CD4-positive, CD25-positive, alpha-beta regulatory T cell (primary cell): ENCODE measurements around the gene NGB. TPM values are rescaled to one million over a fixed set of nuclear protein-coding genes. Genes with fewer than 3 reads are reported as not detected.

Experiments used
- ATAC-seq, 2 donors: fragments of 150-1000 bp; cut with Tn5 transposase; one replicate each; pipeline ENCODE4 v1.10.0; 2021; ENCODE audit warnings: low read depth in 2 of 2, moderate number of reproducible peaks in 2 of 2, moderate library complexity in 1 of 2
- DNase-seq, 3 donors: peaks; one replicate each; pipeline versions ENCODE4 v3.0.0 to v3.0.0-alpha.2; 2012 to 2022; ENCODE audit warnings: mixed read lengths in 1 of 3
- H3K27ac ChIP-seq: one replicate; pipeline ENCODE4 v1.7.0; 2013; ENCODE audit warnings: mild to moderate bottlenecking, low read length; ENCODE audit not compliant: insufficient read depth, poor library complexity, severe bottlenecking
- H3K27me3 ChIP-seq: one replicate; pipeline ENCODE4 v1.7.0; 2013; ENCODE audit warnings: low read length; ENCODE audit not compliant: control insufficient read depth, insufficient read depth
- H3K36me3 ChIP-seq: one replicate; pipeline ENCODE4 v1.7.0; 2013; ENCODE audit warnings: mild to moderate bottlenecking, low read length, moderate library complexity; ENCODE audit not compliant: control insufficient read depth, insufficient read depth
- H3K4me1 ChIP-seq: 2 replicates; pipeline ENCODE4 v1.7.0; 2013; ENCODE audit warnings: mild to moderate bottlenecking, low read length; ENCODE audit not compliant: insufficient read depth, control insufficient read depth, poor library complexity, severe bottlenecking
- H3K4me3 ChIP-seq: one replicate; pipeline ENCODE4 v1.7.0; 2013; ENCODE audit warnings: low read depth, mild to moderate bottlenecking, low read length, moderate library complexity
- H3K9me3 ChIP-seq, 2 experiments: 1 replicate in 1 of 2; 2 replicates in 1 of 2; pipeline ENCODE4 v1.7.0; 2013; ENCODE audit warnings: low read length in 2 of 2, mild to moderate bottlenecking in 1 of 2, moderate library complexity in 1 of 2; ENCODE audit not compliant: control insufficient read depth in 2 of 2
- H3K27ac Mint-ChIP-seq, 3 donors: one replicate each; pipeline ENCODE4 v1.8.0; 2020 to 2022; ENCODE audit warnings: mild to moderate bottlenecking in 3 of 3, mixed read lengths in 3 of 3, moderate library complexity in 2 of 3
- H3K27me3 Mint-ChIP-seq: one replicate; pipeline ENCODE4 v1.8.0; 2022; ENCODE audit warnings: mild to moderate bottlenecking, mixed read lengths
- H3K36me3 Mint-ChIP-seq: one replicate; pipeline ENCODE4 v1.8.0; 2020; ENCODE audit warnings: mixed read lengths
- H3K4me1 Mint-ChIP-seq, 4 donors: one replicate each; pipeline ENCODE4 v1.8.0; 2020 to 2022; ENCODE audit warnings: mixed read lengths in 4 of 4, mild to moderate bottlenecking in 1 of 4
- H3K4me3 Mint-ChIP-seq, 4 donors: one replicate each; pipeline ENCODE4 v1.8.0; 2020 to 2022; ENCODE audit warnings: mild to moderate bottlenecking in 4 of 4, mixed read lengths in 4 of 4, moderate library complexity in 3 of 4
- H3K9me3 Mint-ChIP-seq, 7 donors: one replicate each; pipeline ENCODE4 v1.8.0; 2020 to 2022; ENCODE audit warnings: mixed read lengths in 7 of 7, mild to moderate bottlenecking in 3 of 7, moderate library complexity in 2 of 7
- polyA plus RNA-seq, 4 donors: library from polyadenylated mRNA; unstranded; fragments of 300-500 nt; fragmentation: Illumina TruSeq; gene quantifications; one replicate each; pipeline ENCODE4 v1.2.3, GENCODE V29; 2021
- total RNA-seq: library from RNA; stranded (reverse); gene quantifications from one replicate; pipeline ENCODE4 v1.2.3, GENCODE V29; 2022

The NGB gene
- total and polyA plus RNA-seq, 5 donors from 2014 or later = not detected

DNA sequence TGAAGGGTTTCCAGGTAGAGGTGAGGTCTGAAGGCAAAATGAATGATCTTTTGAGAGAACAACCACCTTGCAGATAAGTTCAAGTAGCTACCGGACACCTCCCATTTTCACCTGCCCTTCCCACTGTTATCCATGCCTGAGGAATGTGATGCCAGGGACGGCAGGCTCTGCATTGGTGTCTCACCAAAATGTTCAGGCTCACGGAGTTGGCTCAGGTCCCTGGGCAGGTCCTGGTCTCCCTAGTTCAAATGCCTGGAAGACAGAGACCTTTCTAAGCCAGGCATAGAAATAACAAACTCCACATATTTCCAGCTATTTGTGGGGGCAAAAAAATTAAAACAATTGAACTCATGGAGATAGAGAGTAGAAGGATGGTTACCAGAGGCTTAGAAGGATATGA lies 53.5 kb downstream of the NGB start:
- no peaks in the 10 kb centered on the region for H3K27me3 ChIP-seq
- peaks cover 0 to 8% (median 1%) of the 10 kb centered on the region in 4 donors for H3K4me1 Mint-ChIP-seq
- no peaks in the 10 kb centered on the region for H3K4me1 ChIP-seq
- H3K27me3 Mint-ChIP-seq = peaks cover 23% of the 10 kb centered on the region
- no peaks in the 10 kb centered on the region for H3K36me3 ChIP-seq
- DNase-seq = no peak
- H3K9me3 Mint-ChIP-seq = peaks cover 0 to 1% (median 0%) of the 10 kb centered on the region in 7 donors
- no peak for ATAC-seq
- H3K4me3 ChIP-seq = no peak overlapping the region
- H3K27ac Mint-ChIP-seq = no peak overlapping the region
- no peaks in the 10 kb centered on the region for H3K36me3 Mint-ChIP-seq
- no peak overlapping the region for H3K27ac ChIP-seq
- no peaks in the 10 kb centered on the region for H3K9me3 ChIP-seq
- H3K4me3 Mint-ChIP-seq = no peak overlapping the region

Other genes with a start within 250 kb of the NGB start
- 48.9 TPM for gene IRF2BPL, start 242.5 kb downstream of the NGB start, total RNA-seq
- gene IRF2BPL, start 242.5 kb downstream of the NGB start, polyA plus RNA-seq = 1 to 10 TPM; 2.2 to 6.7 (median 4.0) TPM
- gene CIPC, start 172.9 kb downstream of the NGB start, total RNA-seq = 12.3 TPM
- gene CIPC, start 172.9 kb downstream of the NGB start, polyA plus RNA-seq = 10 to 100 TPM; 11.4 to 14.2 (median 12.5) TPM
- gene ZDHHC22, start 129.4 kb downstream of the NGB start, total RNA-seq = not detected
- gene ZDHHC22, start 129.4 kb downstream of the NGB start, polyA plus RNA-seq = not detected
- gene TMEM63C, start 89.4 kb downstream of the NGB start, total RNA-seq = 1.2 TPM
- gene TMEM63C, start 89.4 kb downstream of the NGB start, polyA plus RNA-seq = not detected
- gene POMT2, start 49.7 kb upstream of the NGB start, total RNA-seq = 11.3 TPM
- gene POMT2, start 49.7 kb upstream of the NGB start, polyA plus RNA-seq = 1 to 10 TPM in 3 of 4 donors, under 1 TPM in 1; 0.53 to 2.4 (median 1.4) TPM
- 5.2 TPM for gene GSTZ1, start 49.8 kb upstream of the NGB start, total RNA-seq
- gene GSTZ1, start 49.8 kb upstream of the NGB start, polyA plus RNA-seq = 10 to 100 TPM in 1 of 4 donors, 1 to 10 TPM in 3; 5.5 to 10.0 (median 9.1) TPM
- gene TMED8, start 105.9 kb upstream of the NGB start, total RNA-seq = 10.5 TPM
- 1 to 10 TPM; 4.3 to 5.0 (median 4.9) TPM for gene TMED8, start 105.9 kb upstream of the NGB start, polyA plus RNA-seq
- 0.42 TPM for gene SAMD15, start 106.2 kb upstream of the NGB start, total RNA-seq
- gene SAMD15, start 106.2 kb upstream of the NGB start, polyA plus RNA-seq = not detected
- 0.39 TPM for gene NOXRED1, start 152.3 kb upstream of the NGB start, total RNA-seq
- gene NOXRED1, start 152.3 kb upstream of the NGB start, polyA plus RNA-seq = under 1 TPM in 2 of 4 donors, not detected in 2; 0.37 to 0.51 TPM
- 16.6 TPM for gene VIPAS39, start 186.4 kb upstream of the NGB start, total RNA-seq
- gene VIPAS39, start 186.4 kb upstream of the NGB start, polyA plus RNA-seq = 10 to 100 TPM; 12.4 to 14.6 (median 13.4) TPM
- gene AHSA1, start 186.9 kb upstream of the NGB start, total RNA-seq = 66.9 TPM
- gene AHSA1, start 186.9 kb upstream of the NGB start, polyA plus RNA-seq = 100 to 1,000 TPM; 105 to 134 (median 122) TPM
- not detected for gene ISM2, start 227.6 kb upstream of the NGB start, total RNA-seq
- gene ISM2, start 227.6 kb upstream of the NGB start, polyA plus RNA-seq = not detected